Vagina (tissue), 2 donors: ENCODE data around the gene HDAC11. TPM values are rescaled to one million over a fixed set of nuclear protein-coding genes. Genes with fewer than 3 reads are reported as not detected.

Experiments used
- DNase-seq, 2 donors: peaks; one replicate each; pipeline ENCODE4 v3.0.0-alpha.2; 2017; ENCODE audit errors: extremely low spot score in 2 of 2
- H3K27ac ChIP-seq: fragments of 200-600 bp; sonication (generic); one replicate; pipeline ENCODE4 v1.5.1; 2019
- H3K27me3 ChIP-seq: fragments of 200-600 bp; sonication (generic); one replicate; pipeline ENCODE4 v1.5.1; 2019
- H3K36me3 ChIP-seq, 2 donors: fragments of 200-600 bp; sonication (generic); one replicate each; pipeline ENCODE4 v1.5.1; 2017 to 2019
- H3K4me1 ChIP-seq: fragments of 200-600 bp; sonication (generic); one replicate; pipeline ENCODE4 v1.5.1; 2019
- H3K4me3 ChIP-seq, 2 donors: fragments of 200-600 bp; sonication (generic); 1 replicate in 1 of 2; 2 replicates in 1 of 2; pipeline ENCODE4 v1.5.1; 2016 to 2019
- H3K9me3 ChIP-seq: fragments of 200-600 bp; sonication (generic); one replicate; pipeline ENCODE4 v1.5.1; 2019
- POLR2A ChIP-seq, 2 donors: fragments of 450-650 bp; IDR thresholded peaks; one replicate each; pipeline ENCODE4 v1.6.1; 2017; ENCODE audit warnings: antibody characterized with exemption in 2 of 2, mild to moderate bottlenecking in 2 of 2, moderate library complexity in 2 of 2
- POLR2AphosphoS5 ChIP-seq, 2 donors: sonication (generic); formaldehyde crosslinking; IDR thresholded peaks; one replicate each; pipeline ENCODE4 v1.9.0; 2017; ENCODE audit warnings: antibody characterized with exemption in 2 of 2, mild to moderate bottlenecking in 2 of 2, low read depth in 1 of 2; ENCODE audit not compliant: insufficient read depth in 1 of 2
- intact Hi-C: fragments of 100-400 bp; cut with DNase I; formaldehyde crosslinking; loops from one replicate; pipeline ENCODE4 v1.15.1; 2023
- total RNA-seq: library from RNA; depleted of rRNA; stranded (reverse); fragments of >200 nt; gene quantifications from one replicate; pipeline ENCODE4 v1.2.3, GENCODE V29; 2016
- TF ChIP-seq, protein P1 (sequence below), 3 experiments: fragments of 450-650 bp in 2 of 3; fragments of 200-600 bp in 1 of 3; sonication (generic) in 1 of 3; IDR thresholded peaks; one replicate each; pipeline ENCODE4 v1.5.1; 2017 to 2019; ENCODE audit warnings: antibody characterized with exemption in 3 of 3, mild to moderate bottlenecking in 2 of 3, moderate library complexity in 2 of 3

The HDAC11 gene
- total RNA-seq, 1 donor from 2014 or later = 12.0 TPM

DNA sequence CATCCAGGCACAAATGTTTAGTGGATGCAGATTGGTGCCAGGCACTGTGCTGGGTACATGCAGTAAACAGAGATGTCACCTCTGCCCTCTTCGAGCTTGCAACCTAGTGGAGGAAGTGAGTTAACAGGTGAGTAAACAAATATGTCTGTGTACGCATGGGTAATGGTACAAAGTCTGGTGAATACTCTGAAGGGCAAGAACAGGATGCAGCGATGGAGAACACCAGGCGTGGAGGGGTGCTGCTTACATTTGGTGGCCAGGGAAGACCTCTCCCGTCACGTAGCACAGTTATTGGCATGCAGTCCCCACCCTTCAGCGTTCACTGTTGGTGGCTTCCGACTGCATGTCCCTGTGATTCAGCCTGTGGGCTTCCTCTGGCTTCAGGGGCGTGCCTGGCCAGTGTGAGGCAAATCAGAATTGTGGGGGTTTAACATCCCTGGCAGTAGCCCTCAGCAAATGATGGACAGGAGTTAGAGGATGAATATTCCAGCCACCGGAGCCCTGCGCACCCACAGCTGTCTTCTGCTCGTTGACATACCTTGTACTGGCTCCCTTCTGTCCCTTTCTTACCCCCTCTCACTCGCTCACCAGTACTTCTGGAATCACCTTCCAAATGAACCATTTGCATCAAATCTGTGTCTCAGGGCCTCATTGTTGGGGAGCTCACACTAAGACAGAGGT lies 9.1 kb upstream of the HDAC11 start:
- Histone ChIP-seq H3K4me1 (no peaks in the 10 kb centered on the region), H3K36me3 (no peaks in the 10 kb centered on the region), H3K27ac (no peak overlapping the region), H3K9me3 (no peaks in the 10 kb centered on the region), H3K27me3 (no peaks in the 10 kb centered on the region), H3K4me3 (no peak overlapping the region)
- intact Hi-C loops = no loop called here
- no peak for DNase-seq
- TF ChIP-seq POLR2A (IDR thresholded peaks at IDR 0.05) (no peak), POLR2AphosphoS5 (IDR thresholded peaks at IDR 0.05; ENCODE audit: insufficient read depth in 1 of 2, low read depth in 1 of 2) (no peak)
- TF ChIP-seq, protein P1, sequence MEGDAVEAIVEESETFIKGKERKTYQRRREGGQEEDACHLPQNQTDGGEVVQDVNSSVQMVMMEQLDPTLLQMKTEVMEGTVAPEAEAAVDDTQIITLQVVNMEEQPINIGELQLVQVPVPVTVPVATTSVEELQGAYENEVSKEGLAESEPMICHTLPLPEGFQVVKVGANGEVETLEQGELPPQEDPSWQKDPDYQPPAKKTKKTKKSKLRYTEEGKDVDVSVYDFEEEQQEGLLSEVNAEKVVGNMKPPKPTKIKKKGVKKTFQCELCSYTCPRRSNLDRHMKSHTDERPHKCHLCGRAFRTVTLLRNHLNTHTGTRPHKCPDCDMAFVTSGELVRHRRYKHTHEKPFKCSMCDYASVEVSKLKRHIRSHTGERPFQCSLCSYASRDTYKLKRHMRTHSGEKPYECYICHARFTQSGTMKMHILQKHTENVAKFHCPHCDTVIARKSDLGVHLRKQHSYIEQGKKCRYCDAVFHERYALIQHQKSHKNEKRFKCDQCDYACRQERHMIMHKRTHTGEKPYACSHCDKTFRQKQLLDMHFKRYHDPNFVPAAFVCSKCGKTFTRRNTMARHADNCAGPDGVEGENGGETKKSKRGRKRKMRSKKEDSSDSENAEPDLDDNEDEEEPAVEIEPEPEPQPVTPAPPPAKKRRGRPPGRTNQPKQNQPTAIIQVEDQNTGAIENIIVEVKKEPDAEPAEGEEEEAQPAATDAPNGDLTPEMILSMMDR (IDR thresholded peaks at IDR 0.05) = no peak

DNA sequence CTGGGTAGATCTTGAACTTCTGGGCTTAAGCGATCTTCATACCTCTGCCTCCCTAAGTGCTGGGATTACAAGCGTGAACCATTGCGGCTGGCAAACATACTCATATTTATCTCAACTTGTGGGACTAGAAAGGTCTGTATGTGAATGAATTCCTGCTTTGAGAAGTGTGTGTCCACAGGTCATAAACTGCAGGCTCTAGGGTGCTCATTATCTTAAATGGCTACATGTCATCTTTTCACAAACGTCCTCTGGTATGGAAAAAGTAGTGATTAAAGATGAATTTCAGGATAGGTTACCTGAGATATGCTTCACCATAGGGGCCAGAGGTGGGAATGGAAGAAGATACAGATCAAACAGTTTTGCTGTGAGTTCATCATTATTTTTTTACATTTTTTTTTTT lies 7.8 kb upstream of the HDAC11 start:
- Histone ChIP-seq H3K4me1 (no peaks in the 10 kb centered on the region), H3K27me3 (no peaks in the 10 kb centered on the region), H3K9me3 (no peaks in the 10 kb centered on the region), H3K36me3 (no peaks in the 10 kb centered on the region), H3K27ac (no peak overlapping the region), H3K4me3 (no peak overlapping the region)
- no peak for TF ChIP-seq POLR2AphosphoS5 (IDR thresholded peaks at IDR 0.05; ENCODE audit: insufficient read depth in 1 of 2, low read depth in 1 of 2)
- no peak for TF ChIP-seq POLR2A (IDR thresholded peaks at IDR 0.05)
- TF ChIP-seq, protein P1 (IDR thresholded peaks at IDR 0.05) = no peak
- intact Hi-C loops = no loop called here
- no peak for DNase-seq

DNA sequence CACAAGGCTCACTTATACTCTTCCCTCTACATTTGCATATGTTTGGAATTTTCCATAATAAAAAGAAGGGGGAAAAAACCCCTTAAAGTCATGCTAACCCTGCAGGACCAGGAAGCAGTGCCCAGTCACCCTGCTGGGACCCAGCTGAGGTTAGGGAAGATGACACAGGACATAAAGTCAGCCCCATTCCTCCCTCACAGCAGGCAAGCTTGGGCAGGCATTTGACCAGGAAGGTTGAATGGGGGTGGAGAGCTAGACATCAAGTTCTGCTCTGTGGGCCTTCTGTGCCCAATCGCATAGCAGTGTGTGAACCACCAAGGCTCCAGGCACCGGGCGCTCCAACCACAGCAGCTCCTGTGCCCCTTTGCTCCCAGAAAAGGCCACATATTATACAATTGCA lies 7.1 kb upstream of the HDAC11 start:
- no peak for DNase-seq
- TF ChIP-seq, protein P1 (IDR thresholded peaks at IDR 0.05) = no peak
- TF ChIP-seq POLR2A (IDR thresholded peaks at IDR 0.05) = no peak
- TF ChIP-seq POLR2AphosphoS5 (IDR thresholded peaks at IDR 0.05; ENCODE audit: insufficient read depth in 1 of 2, low read depth in 1 of 2) = no peak
- Histone ChIP-seq H3K9me3 (no peaks in the 10 kb centered on the region), H3K27ac (no peak overlapping the region), H3K4me3 (no peak overlapping the region), H3K36me3 (no peaks in the 10 kb centered on the region), H3K4me1 (no peaks in the 10 kb centered on the region), H3K27me3 (no peaks in the 10 kb centered on the region)
- intact Hi-C loops = no loop called here

DNA sequence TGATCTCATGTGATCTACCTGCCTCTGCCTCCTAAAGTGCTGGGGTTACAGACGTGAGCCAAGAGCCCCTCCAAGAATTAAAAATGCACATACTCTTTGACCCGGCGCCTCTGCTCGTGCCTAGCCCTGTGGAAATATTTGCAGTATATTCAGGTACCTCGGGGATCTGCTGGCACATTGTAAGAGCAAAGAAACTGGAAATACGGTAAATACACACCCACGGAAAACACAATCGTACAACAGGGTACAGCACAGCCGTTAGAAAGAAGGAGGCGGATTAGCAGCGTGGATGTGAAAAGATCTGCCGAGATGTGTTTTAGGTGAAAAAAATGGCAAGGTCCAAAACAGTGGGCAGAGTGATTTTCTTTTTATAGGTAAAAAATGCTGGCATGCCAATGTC lies 6.1 kb upstream of the HDAC11 start:
- no peak for DNase-seq
- no peaks in the 10 kb centered on the region for H3K4me1 ChIP-seq
- H3K27me3 ChIP-seq = no peaks in the 10 kb centered on the region
- no peak overlapping the region for H3K27ac ChIP-seq
- TF ChIP-seq POLR2AphosphoS5 (IDR thresholded peaks at IDR 0.05; ENCODE audit: insufficient read depth in 1 of 2, low read depth in 1 of 2) (no peak), POLR2A (IDR thresholded peaks at IDR 0.05) (no peak)
- TF ChIP-seq, protein P1 (IDR thresholded peaks at IDR 0.05) = no peak
- H3K36me3 ChIP-seq = no peaks in the 10 kb centered on the region
- H3K9me3 ChIP-seq = no peaks in the 10 kb centered on the region
- intact Hi-C loops = no loop called here
- H3K4me3 ChIP-seq = no peak overlapping the region

DNA sequence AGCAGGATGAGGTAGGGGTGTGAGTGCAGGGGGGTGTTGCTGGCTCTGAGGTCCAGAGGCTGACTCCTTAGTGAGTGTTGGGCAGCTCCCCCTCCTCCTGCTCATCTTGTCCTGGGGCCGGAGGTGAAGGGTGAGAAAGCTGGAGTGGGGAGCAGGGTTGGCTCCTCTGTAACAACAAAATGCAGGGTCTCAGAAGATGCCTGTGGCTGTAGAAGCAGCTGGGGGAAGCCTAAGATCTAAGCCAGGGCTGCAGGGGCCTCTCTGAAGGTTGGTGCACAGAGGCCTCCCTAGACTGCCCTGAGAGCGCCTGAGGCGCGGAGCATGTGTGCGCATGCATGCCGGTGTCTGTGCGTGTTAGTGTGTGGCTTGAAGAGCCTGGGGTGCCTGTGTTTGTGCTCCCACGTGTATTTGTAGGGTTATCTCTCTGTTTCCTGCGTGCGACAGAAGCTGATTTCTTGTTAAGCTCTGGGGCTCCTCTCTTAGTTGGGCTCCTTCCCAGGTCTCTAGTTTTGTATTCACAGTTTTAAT lies 5.3 kb upstream of the HDAC11 start:
- TF ChIP-seq, protein P1 (IDR thresholded peaks at IDR 0.05) = no peak
- TF ChIP-seq POLR2AphosphoS5 (IDR thresholded peaks at IDR 0.05; ENCODE audit: insufficient read depth in 1 of 2, low read depth in 1 of 2) (no peak), POLR2A (IDR thresholded peaks at IDR 0.05) (no peak)
- Histone ChIP-seq H3K4me1 (no peaks in the 10 kb centered on the region), H3K4me3 (no peak overlapping the region), H3K36me3 (no peaks in the 10 kb centered on the region), H3K9me3 (no peaks in the 10 kb centered on the region), H3K27me3 (no peaks in the 10 kb centered on the region), H3K27ac (no peak overlapping the region)
- no peak for DNase-seq
- intact Hi-C loops = no loop called here
